GM19351 (cell line): Measurements from ENCODE around the gene ARIH2.

Experiments
- ATAC-seq: cut with Tn5 transposase; IDR thresholded peaks from one replicate; pipeline ENCODE4 v1.9.1; 2021; ENCODE audit warnings: mild to moderate bottlenecking, moderate library complexity; ENCODE audit not compliant: unreplicated experiment

ARIH2 gene

GRCh38 chr3:48928679-48929078 is 10.0 kb downstream of the ARIH2 start:
- ATAC-seq = no peak

GRCh38 chr3:48929358-48930035 is 10.9 kb downstream of the ARIH2 start:
- ATAC-seq = no peak

- ATAC-seq = no peak
These were observed 11.9 kb downstream of the ARIH2 start for GRCh38 chr3:48930590-48930989.

- ATAC-seq = no peak
These were observed 13.4 kb downstream of the ARIH2 start for GRCh38 chr3:48931944-48932580.

- no peak for ATAC-seq
These were observed 15.8 kb downstream of the ARIH2 start for GRCh38 chr3:48934333-48934991.

- ATAC-seq = no peak
These were observed 16.9 kb downstream of the ARIH2 start for GRCh38 chr3:48935530-48935929.

GRCh38 chr3:48938156-48938555 is 19.5 kb downstream of the ARIH2 start:
- ATAC-seq = no peak

- no peak for ATAC-seq
These were observed 20.0 kb downstream of the ARIH2 start for GRCh38 chr3:48938689-48939088.

GRCh38 chr3:48945432-48945831 is 26.8 kb downstream of the ARIH2 start:
- ATAC-seq = no peak

- ATAC-seq = no peak
These were observed 27.4 kb downstream of the ARIH2 start for GRCh38 chr3:48945891-48946549.

GRCh38 chr3:48949376-48949717 is 30.7 kb downstream of the ARIH2 start:
- ATAC-seq = no peak

- no peak for ATAC-seq
These were observed 31.4 kb downstream of the ARIH2 start for GRCh38 chr3:48950051-48950450.

GRCh38 chr3:48951764-48952163 is 33.1 kb downstream of the ARIH2 start:
- ATAC-seq = no peak

GRCh38 chr3:48952510-48953118 is 34.0 kb downstream of the ARIH2 start:
- no peak for ATAC-seq

- no peak for ATAC-seq
These were observed 38.5 kb downstream of the ARIH2 start for GRCh38 chr3:48957006-48957705.

- ATAC-seq = no peak
These were observed 42.3 kb downstream of the ARIH2 start for GRCh38 chr3:48960841-48961413.

- ATAC-seq = no peak
These were observed 43.7 kb downstream of the ARIH2 start for GRCh38 chr3:48962340-48962739.

GRCh38 chr3:48962939-48963338 is 44.3 kb downstream of the ARIH2 start:
- ATAC-seq = no peak

- ATAC-seq = no peak
These were observed 44.9 kb downstream of the ARIH2 start for GRCh38 chr3:48963591-48963990.

GRCh38 chr3:48966367-48966766 is 47.7 kb downstream of the ARIH2 start:
- no peak for ATAC-seq
